Brain microvascular endothelial cell (primary cell): ENCODE measurements around the gene APPBP2.
"Not testable (repeated sequence)": the region's sequence is repeated elsewhere in the genome, so short reads cannot be mapped to it uniquely, and the experiment has no call there.

Experiments used
- DNase-seq: peaks from one replicate; pipeline ENCODE4 v3.0.0-alpha.2; 2020
- H3K27ac ChIP-seq: fragments of 250-450 bp; sonication (Bioruptor Pico); 2 replicates; pipeline ENCODE4 v1.5.1; 2020; ENCODE audit warnings: mild to moderate bottlenecking, moderate library complexity
- H3K27me3 ChIP-seq: fragments of 250-450 bp; sonication (Bioruptor Pico); replicated peaks from 2 replicates; pipeline ENCODE4 v1.5.1; 2020; ENCODE audit warnings: mild to moderate bottlenecking
- H3K36me3 ChIP-seq: fragments of 250-450 bp; sonication (Bioruptor Pico); replicated peaks from 2 replicates; pipeline ENCODE4 v1.5.1; 2020; ENCODE audit warnings: mild to moderate bottlenecking
- H3K4me3 ChIP-seq: 2 replicates; pipeline ENCODE4 v1.5.1; 2011; ENCODE audit warnings: low read depth, mild to moderate bottlenecking, control low read depth, low read length, moderate library complexity
- CTCF ChIP-seq: IDR thresholded peaks from 2 replicates; pipeline ENCODE4 v1.5.1; 2011; ENCODE audit warnings: low read depth, mild to moderate bottlenecking, moderate library complexity, low read length, control low read depth, inconsistent platforms; ENCODE audit errors: missing control alignments
- in situ Hi-C: cut with HindIII; loops from 2 replicates; pipeline ENCODE4 v1.10.0; 2017; ENCODE audit warnings: low sequenced_read_pairs, low pct_ligation_motif_present

The APPBP2 gene

GRCh38 chr17:60422162-60422665, 103.8 kb downstream of the APPBP2 start, which contains the start of gene CHCT1:
Gene CHCT1, plus strand, starts transcription at chr17:60422489. Its CDS starts 104 bp downstream, at chr17:60422593.
- Histone ChIP-seq H3K27ac (no peak within 1 kb of the TSS), H3K36me3 (no peaks in the 10 kb centered on the region), H3K4me3 (peak within 1 kb of the TSS; percentile 56), H3K27me3 (no peaks in the 10 kb centered on the region)
- TF ChIP-seq CTCF = no peak
- no peak for DNase-seq
- in situ Hi-C loops = loop anchor here (25.0 kb wide), 1 partner anchor 185 kb away; no protein-coding TSS in a partner anchor

- H3K27ac ChIP-seq = no peak overlapping the region
- H3K27me3 ChIP-seq = no peaks in the 10 kb centered on the region
- peak; percentile 95 for TF ChIP-seq CTCF
- peak overlapping the region; percentile 56 for H3K4me3 ChIP-seq
- in situ Hi-C loops = loop anchor here (25.0 kb wide), 1 partner anchor 184 kb away; no protein-coding TSS in a partner anchor
- H3K36me3 ChIP-seq = no peaks in the 10 kb centered on the region
- DNase-seq = peak; percentile 25
These were observed 104.5 kb downstream of the APPBP2 start for GRCh38 chr17:60421273-60422161.

- not testable (repeated sequence) for H3K36me3 ChIP-seq, H3K4me3 ChIP-seq, H3K27ac ChIP-seq, H3K27me3 ChIP-seq, DNase-seq
- in situ Hi-C loops = loop anchor here (25.0 kb wide), 1 partner anchor 183 kb away; no protein-coding TSS in a partner anchor
These were observed 106.2 kb downstream of the APPBP2 start for GRCh38 chr17:60419875-60420274.

GRCh38 chr17:60419003-60419402, 107.0 kb downstream of the APPBP2 start:
- not testable (repeated sequence) for DNase-seq, H3K27me3 ChIP-seq, H3K36me3 ChIP-seq, H3K27ac ChIP-seq, H3K4me3 ChIP-seq
- in situ Hi-C loops = loop anchor here (25.0 kb wide), 1 partner anchor 182 kb away; no protein-coding TSS in a partner anchor

GRCh38 chr17:60416368-60416925, 109.6 kb downstream of the APPBP2 start:
- H3K27ac ChIP-seq = no peak overlapping the region
- H3K4me3 ChIP-seq = no peak overlapping the region
- no peaks in the 10 kb centered on the region for H3K27me3 ChIP-seq
- no peak for DNase-seq
- no peaks in the 10 kb centered on the region for H3K36me3 ChIP-seq
- in situ Hi-C loops = loop anchor here (25.0 kb wide), 1 partner anchor 179 kb away; no protein-coding TSS in a partner anchor
- TF ChIP-seq CTCF = no peak

GRCh38 chr17:60415146-60415545, 110.9 kb downstream of the APPBP2 start:
- no peak overlapping the region for H3K27ac ChIP-seq
- in situ Hi-C loops = loop anchor here (25.0 kb wide), 1 partner anchor 178 kb away; no protein-coding TSS in a partner anchor
- H3K27me3 ChIP-seq = no peaks in the 10 kb centered on the region
- H3K36me3 ChIP-seq = no peaks in the 10 kb centered on the region
- no peak for TF ChIP-seq CTCF
- DNase-seq = no peak
- no peak overlapping the region for H3K4me3 ChIP-seq
